GM23338 (cell line): Measurements from ENCODE around the gene TRAPPC3L. TPM values are rescaled to one million over a fixed set of nuclear protein-coding genes. Genes with fewer than 3 reads are reported as not detected.

Experiments
- ATAC-seq: fragments of 200-7000 bp; cut with Tn5 transposase; 3 replicates; pipeline ENCODE4 v1.9.1; 2020
- DNase-seq: peaks from one replicate; pipeline ENCODE4 v3.0.0-alpha.2; 2015; ENCODE audit warnings: low spot score
- H2AFZ ChIP-seq: fragments of 200-600 bp; sonication (generic); 2 replicates; pipeline ENCODE4 v1.8.0; 2016; ENCODE audit warnings: antibody characterized with exemption, mild to moderate bottlenecking, moderate library complexity
- H3F3A ChIP-seq: fragments of 200-600 bp; sonication (generic); replicated peaks from 2 replicates; pipeline ENCODE4 v1.8.0; 2017; ENCODE audit warnings: antibody characterized with exemption, mixed run types, low read depth
- H3K27ac ChIP-seq: fragments of 200-600 bp; sonication (generic); 2 replicates; pipeline ENCODE4 v1.6.1; 2016; ENCODE audit warnings: low read depth
- H3K27me3 ChIP-seq: fragments of 200-600 bp; sonication (generic); 2 replicates; pipeline ENCODE4 v1.8.0; 2016; ENCODE audit warnings: mild to moderate bottlenecking, mixed run types, moderate library complexity; ENCODE audit not compliant: insufficient read depth
- H3K36me3 ChIP-seq: fragments of 200-600 bp; sonication (generic); 2 replicates; pipeline ENCODE4 v1.8.0; 2016; ENCODE audit warnings: mild to moderate bottlenecking; ENCODE audit not compliant: insufficient read depth
- H3K4me1 ChIP-seq: fragments of 200-600 bp; sonication (generic); 2 replicates; pipeline ENCODE4 v1.8.0; 2016; ENCODE audit warnings: mild to moderate bottlenecking, moderate library complexity; ENCODE audit not compliant: insufficient read depth
- H3K4me2 ChIP-seq: fragments of 200-600 bp; sonication (generic); 2 replicates; pipeline ENCODE4 v1.7.1; 2017; ENCODE audit warnings: mixed run types
- H3K4me3 ChIP-seq: fragments of 200-600 bp; sonication (generic); 2 replicates; pipeline ENCODE4 v1.6.1; 2016; ENCODE audit warnings: mixed run types
- H3K79me2 ChIP-seq: fragments of 200-600 bp; sonication (generic); replicated peaks from 2 replicates; pipeline ENCODE4 v1.8.0; 2017; ENCODE audit warnings: mild to moderate bottlenecking; ENCODE audit not compliant: insufficient read depth
- H3K9me2 ChIP-seq: fragments of 200-600 bp; sonication (generic); 2 replicates; pipeline ENCODE4 v1.8.0; 2017; ENCODE audit not compliant: insufficient read depth
- H4K20me1 ChIP-seq: fragments of 200-600 bp; sonication (generic); replicated peaks from 2 replicates; pipeline ENCODE4 v1.8.0; 2017; ENCODE audit warnings: mild to moderate bottlenecking; ENCODE audit not compliant: insufficient read depth
- H3K27ac Mint-ChIP-seq: 2 replicates; pipeline ENCODE4 v1.8.0; 2020; ENCODE audit warnings: inconsistent platforms, mild to moderate bottlenecking, moderate library complexity, mixed read lengths
- H3K27me3 Mint-ChIP-seq: 3 replicates; pipeline ENCODE4 v1.8.0; 2022; ENCODE audit warnings: low read depth, mild to moderate bottlenecking, moderate library complexity, mixed read lengths, inconsistent platforms; ENCODE audit not compliant: insufficient read depth, poor library complexity
- H3K36me3 Mint-ChIP-seq: 3 replicates; pipeline ENCODE4 v1.8.0; 2021; ENCODE audit warnings: low read depth, mild to moderate bottlenecking, inconsistent platforms, moderate library complexity, mixed read lengths
- H3K4me1 Mint-ChIP-seq: 3 replicates; pipeline ENCODE4 v1.8.0; 2020; ENCODE audit warnings: mild to moderate bottlenecking, inconsistent platforms, mixed read lengths
- H3K4me3 Mint-ChIP-seq: 3 replicates; pipeline ENCODE4 v1.8.0; 2021; ENCODE audit warnings: moderate library complexity, mild to moderate bottlenecking, inconsistent platforms, mixed read lengths
- H3K9me3 Mint-ChIP-seq: 3 replicates; pipeline ENCODE4 v1.8.0; 2020; ENCODE audit warnings: moderate library complexity, mild to moderate bottlenecking, inconsistent platforms, mixed read lengths
- CREB1 ChIP-seq: fragments of 250-450 bp; sonication (Bioruptor Pico); IDR thresholded peaks from 2 replicates; pipeline ENCODE4 v1.5.0; 2020; ENCODE audit warnings: low read depth, mild to moderate bottlenecking, moderate library complexity
- EZH2 ChIP-seq: fragments of 200-600 bp; sonication (generic); IDR thresholded peaks from one replicate; pipeline ENCODE4 v1.8.0; 2017; ENCODE audit warnings: antibody characterized with exemption, mild to moderate bottlenecking, low read depth; ENCODE audit not compliant: unreplicated experiment
- EZH2phosphoT487 ChIP-seq: fragments of 200-600 bp; sonication (generic); IDR thresholded peaks from one replicate; pipeline ENCODE4 v1.8.1; 2018; ENCODE audit warnings: antibody characterized with exemption; ENCODE audit not compliant: unreplicated experiment
- JUNB ChIP-seq: IDR thresholded peaks from one replicate; pipeline ENCODE4 v1.6.1; 2016; ENCODE audit warnings: antibody characterized with exemption; ENCODE audit not compliant: unreplicated experiment
- NANOG ChIP-seq: IDR thresholded peaks from 2 replicates; pipeline ENCODE4 v1.6.1; 2016; ENCODE audit warnings: antibody characterized with exemption, borderline replicate concordance
- POLR2AphosphoS5 ChIP-seq: IDR thresholded peaks from 2 replicates; pipeline ENCODE4 v1.6.1; 2016; ENCODE audit warnings: antibody characterized with exemption, low read depth
- STAT1 ChIP-seq: IDR thresholded peaks from one replicate; pipeline ENCODE4 v1.6.1; 2016; ENCODE audit warnings: antibody characterized with exemption; ENCODE audit not compliant: unreplicated experiment
- ZNF114 ChIP-seq: fragments of 250-450 bp; sonication (Bioruptor Pico); IDR thresholded peaks from 2 replicates; pipeline ENCODE4 v1.5.0; 2020; ENCODE audit warnings: mild to moderate bottlenecking, moderate library complexity
- ZNF331 ChIP-seq: fragments of 250-450 bp; sonication (Bioruptor Pico); IDR thresholded peaks from 2 replicates; pipeline ENCODE4 v1.5.0; 2020; ENCODE audit warnings: low read depth, mild to moderate bottlenecking, moderate library complexity
- polyA plus RNA-seq: library from polyadenylated mRNA; unstranded; fragments of >200 nt; fragmentation: Nextera tagmentation; extraction: Ambion mirVana; gene quantifications from 2 replicates; pipeline ENCODE4 v1.2.1, GENCODE V29; 2016
- total RNA-seq: library from RNA; depleted of rRNA; stranded (reverse); fragments of >200 nt; shearing (Covaris generic); gene quantifications from 2 replicates; pipeline ENCODE4 v1.2.3, GENCODE V29; 2014
- TF ChIP-seq, protein P1 (sequence below): IDR thresholded peaks from one replicate; pipeline ENCODE4 v1.6.1; 2018; ENCODE audit warnings: antibody characterized with exemption; ENCODE audit not compliant: unreplicated experiment
- TF ChIP-seq, protein P2 (sequence below), 2 experiments: fragments of 200-600 bp in 1 of 2; sonication (generic) in 1 of 2; conservative IDR thresholded peaks; 2 replicates each; pipeline versions ENCODE4 v1.5.1 to v1.6.1; 2016 to 2017; ENCODE audit warnings: antibody characterized with exemption in 2 of 2, low read depth in 2 of 2, mild to moderate bottlenecking in 2 of 2, moderate library complexity in 1 of 2
- TF ChIP-seq, protein P3 (sequence below): IDR thresholded peaks from 2 replicates; pipeline ENCODE4 v1.6.1; 2016; ENCODE audit warnings: antibody characterized with exemption
- TF ChIP-seq, protein P4 (sequence below): fragments of 250-450 bp; sonication (Bioruptor Pico); IDR thresholded peaks from 2 replicates; pipeline ENCODE4 v1.5.0; 2020; ENCODE audit warnings: mild to moderate bottlenecking, moderate library complexity

The TRAPPC3L gene
- total and polyA plus RNA-seq, 2 experiments from 2014 or later = not detected

DNA sequence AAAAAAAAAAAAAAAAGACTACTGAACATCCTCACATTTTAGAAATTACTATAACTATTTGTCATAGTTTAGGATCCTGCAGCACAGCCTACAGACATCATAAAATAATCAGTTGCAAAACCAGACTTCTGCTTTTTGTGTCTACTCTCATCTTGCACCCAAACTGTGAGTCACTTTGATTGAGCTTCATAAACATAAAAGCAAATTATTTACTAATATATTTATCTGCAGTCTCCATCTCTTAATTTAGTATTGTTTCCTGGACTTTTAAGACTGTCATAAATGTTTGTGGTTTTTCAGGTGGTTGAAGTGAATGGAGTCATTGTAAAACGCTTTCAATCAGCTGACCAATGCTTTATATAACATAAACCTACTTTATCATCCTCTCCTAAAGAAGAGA is 99.1 kb downstream of the TRAPPC3L start:
- Mint-ChIP-seq H3K4me3 (no peak overlapping the region), H3K27ac (no peak overlapping the region), H3K9me3 (no peaks in the 10 kb centered on the region), H3K36me3 (no peaks in the 10 kb centered on the region), H3K27me3 (no peaks in the 10 kb centered on the region), H3K4me1 (peaks cover 32% of the 10 kb centered on the region)
- no peak for DNase-seq
- no peaks in the 10 kb centered on the region for H3K27me3 ChIP-seq
- ATAC-seq = no peak
- no peak overlapping the region for H2AFZ ChIP-seq
- H3F3A ChIP-seq = no peaks in the 10 kb centered on the region
- no peak overlapping the region for H3K4me2 ChIP-seq
- TF ChIP-seq, protein P1, sequence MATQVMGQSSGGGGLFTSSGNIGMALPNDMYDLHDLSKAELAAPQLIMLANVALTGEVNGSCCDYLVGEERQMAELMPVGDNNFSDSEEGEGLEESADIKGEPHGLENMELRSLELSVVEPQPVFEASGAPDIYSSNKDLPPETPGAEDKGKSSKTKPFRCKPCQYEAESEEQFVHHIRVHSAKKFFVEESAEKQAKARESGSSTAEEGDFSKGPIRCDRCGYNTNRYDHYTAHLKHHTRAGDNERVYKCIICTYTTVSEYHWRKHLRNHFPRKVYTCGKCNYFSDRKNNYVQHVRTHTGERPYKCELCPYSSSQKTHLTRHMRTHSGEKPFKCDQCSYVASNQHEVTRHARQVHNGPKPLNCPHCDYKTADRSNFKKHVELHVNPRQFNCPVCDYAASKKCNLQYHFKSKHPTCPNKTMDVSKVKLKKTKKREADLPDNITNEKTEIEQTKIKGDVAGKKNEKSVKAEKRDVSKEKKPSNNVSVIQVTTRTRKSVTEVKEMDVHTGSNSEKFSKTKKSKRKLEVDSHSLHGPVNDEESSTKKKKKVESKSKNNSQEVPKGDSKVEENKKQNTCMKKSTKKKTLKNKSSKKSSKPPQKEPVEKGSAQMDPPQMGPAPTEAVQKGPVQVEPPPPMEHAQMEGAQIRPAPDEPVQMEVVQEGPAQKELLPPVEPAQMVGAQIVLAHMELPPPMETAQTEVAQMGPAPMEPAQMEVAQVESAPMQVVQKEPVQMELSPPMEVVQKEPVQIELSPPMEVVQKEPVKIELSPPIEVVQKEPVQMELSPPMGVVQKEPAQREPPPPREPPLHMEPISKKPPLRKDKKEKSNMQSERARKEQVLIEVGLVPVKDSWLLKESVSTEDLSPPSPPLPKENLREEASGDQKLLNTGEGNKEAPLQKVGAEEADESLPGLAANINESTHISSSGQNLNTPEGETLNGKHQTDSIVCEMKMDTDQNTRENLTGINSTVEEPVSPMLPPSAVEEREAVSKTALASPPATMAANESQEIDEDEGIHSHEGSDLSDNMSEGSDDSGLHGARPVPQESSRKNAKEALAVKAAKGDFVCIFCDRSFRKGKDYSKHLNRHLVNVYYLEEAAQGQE = no peak
- TF ChIP-seq ZNF114 = no peak
- TF ChIP-seq JUNB = no peak
- TF ChIP-seq, protein P2, sequence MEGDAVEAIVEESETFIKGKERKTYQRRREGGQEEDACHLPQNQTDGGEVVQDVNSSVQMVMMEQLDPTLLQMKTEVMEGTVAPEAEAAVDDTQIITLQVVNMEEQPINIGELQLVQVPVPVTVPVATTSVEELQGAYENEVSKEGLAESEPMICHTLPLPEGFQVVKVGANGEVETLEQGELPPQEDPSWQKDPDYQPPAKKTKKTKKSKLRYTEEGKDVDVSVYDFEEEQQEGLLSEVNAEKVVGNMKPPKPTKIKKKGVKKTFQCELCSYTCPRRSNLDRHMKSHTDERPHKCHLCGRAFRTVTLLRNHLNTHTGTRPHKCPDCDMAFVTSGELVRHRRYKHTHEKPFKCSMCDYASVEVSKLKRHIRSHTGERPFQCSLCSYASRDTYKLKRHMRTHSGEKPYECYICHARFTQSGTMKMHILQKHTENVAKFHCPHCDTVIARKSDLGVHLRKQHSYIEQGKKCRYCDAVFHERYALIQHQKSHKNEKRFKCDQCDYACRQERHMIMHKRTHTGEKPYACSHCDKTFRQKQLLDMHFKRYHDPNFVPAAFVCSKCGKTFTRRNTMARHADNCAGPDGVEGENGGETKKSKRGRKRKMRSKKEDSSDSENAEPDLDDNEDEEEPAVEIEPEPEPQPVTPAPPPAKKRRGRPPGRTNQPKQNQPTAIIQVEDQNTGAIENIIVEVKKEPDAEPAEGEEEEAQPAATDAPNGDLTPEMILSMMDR (conservative IDR thresholded peaks at IDR 0.05; ENCODE audit: low read depth in 2 of 2) = no peak
- TF ChIP-seq EZH2 = no peak
- TF ChIP-seq CREB1 (CRISPR knock-in tag) = no peak
- no peak for TF ChIP-seq NANOG
- TF ChIP-seq, protein P3, sequence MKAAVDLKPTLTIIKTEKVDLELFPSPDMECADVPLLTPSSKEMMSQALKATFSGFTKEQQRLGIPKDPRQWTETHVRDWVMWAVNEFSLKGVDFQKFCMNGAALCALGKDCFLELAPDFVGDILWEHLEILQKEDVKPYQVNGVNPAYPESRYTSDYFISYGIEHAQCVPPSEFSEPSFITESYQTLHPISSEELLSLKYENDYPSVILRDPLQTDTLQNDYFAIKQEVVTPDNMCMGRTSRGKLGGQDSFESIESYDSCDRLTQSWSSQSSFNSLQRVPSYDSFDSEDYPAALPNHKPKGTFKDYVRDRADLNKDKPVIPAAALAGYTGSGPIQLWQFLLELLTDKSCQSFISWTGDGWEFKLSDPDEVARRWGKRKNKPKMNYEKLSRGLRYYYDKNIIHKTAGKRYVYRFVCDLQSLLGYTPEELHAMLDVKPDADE = no peak
- TF ChIP-seq ZNF331 (CRISPR knock-in tag) = no peak
- no peak for TF ChIP-seq EZH2phosphoT487
- TF ChIP-seq, protein P4, sequence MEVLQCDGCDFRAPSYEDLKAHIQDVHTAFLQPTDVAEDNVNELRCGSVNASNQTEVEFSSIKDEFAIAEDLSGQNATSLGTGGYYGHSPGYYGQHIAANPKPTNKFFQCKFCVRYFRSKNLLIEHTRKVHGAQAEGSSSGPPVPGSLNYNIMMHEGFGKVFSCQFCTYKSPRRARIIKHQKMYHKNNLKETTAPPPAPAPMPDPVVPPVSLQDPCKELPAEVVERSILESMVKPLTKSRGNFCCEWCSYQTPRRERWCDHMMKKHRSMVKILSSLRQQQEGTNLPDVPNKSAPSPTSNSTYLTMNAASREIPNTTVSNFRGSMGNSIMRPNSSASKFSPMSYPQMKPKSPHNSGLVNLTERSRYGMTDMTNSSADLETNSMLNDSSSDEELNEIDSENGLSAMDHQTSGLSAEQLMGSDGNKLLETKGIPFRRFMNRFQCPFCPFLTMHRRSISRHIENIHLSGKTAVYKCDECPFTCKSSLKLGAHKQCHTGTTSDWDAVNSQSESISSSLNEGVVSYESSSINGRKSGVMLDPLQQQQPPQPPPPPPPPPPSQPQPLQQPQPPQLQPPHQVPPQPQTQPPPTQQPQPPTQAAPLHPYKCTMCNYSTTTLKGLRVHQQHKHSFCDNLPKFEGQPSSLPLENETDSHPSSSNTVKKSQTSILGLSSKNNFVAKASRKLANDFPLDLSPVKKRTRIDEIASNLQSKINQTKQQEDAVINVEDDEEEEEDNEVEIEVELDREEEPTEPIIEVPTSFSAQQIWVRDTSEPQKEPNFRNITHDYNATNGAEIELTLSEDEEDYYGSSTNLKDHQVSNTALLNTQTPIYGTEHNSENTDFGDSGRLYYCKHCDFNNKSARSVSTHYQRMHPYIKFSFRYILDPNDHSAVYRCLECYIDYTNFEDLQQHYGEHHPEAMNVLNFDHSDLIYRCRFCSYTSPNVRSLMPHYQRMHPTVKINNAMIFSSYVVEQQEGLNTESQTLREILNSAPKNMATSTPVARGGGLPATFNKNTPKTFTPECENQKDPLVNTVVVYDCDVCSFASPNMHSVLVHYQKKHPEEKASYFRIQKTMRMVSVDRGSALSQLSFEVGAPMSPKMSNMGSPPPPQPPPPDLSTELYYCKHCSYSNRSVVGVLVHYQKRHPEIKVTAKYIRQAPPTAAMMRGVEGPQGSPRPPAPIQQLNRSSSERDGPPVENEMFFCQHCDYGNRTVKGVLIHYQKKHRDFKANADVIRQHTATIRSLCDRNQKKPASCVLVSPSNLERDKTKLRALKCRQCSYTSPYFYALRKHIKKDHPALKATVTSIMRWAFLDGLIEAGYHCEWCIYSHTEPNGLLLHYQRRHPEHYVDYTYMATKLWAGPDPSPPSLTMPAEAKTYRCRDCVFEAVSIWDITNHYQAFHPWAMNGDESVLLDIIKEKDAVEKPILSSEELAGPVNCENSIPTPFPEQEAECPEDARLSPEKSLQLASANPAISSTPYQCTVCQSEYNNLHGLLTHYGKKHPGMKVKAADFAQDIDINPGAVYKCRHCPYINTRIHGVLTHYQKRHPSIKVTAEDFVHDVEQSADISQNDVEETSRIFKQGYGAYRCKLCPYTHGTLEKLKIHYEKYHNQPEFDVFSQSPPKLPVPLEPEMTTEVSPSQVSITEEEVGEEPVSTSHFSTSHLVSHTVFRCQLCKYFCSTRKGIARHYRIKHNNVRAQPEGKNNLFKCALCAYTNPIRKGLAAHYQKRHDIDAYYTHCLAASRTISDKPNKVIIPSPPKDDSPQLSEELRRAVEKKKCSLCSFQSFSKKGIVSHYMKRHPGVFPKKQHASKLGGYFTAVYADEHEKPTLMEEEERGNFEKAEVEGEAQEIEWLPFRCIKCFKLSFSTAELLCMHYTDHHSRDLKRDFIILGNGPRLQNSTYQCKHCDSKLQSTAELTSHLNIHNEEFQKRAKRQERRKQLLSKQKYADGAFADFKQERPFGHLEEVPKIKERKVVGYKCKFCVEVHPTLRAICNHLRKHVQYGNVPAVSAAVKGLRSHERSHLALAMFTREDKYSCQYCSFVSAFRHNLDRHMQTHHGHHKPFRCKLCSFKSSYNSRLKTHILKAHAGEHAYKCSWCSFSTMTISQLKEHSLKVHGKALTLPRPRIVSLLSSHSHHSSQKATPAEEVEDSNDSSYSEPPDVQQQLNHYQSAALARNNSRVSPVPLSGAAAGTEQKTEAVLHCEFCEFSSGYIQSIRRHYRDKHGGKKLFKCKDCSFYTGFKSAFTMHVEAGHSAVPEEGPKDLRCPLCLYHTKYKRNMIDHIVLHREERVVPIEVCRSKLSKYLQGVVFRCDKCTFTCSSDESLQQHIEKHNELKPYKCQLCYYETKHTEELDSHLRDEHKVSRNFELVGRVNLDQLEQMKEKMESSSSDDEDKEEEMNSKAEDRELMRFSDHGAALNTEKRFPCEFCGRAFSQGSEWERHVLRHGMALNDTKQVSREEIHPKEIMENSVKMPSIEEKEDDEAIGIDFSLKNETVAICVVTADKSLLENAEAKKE = no peak
- TF ChIP-seq STAT1 = no peak
- no peak for TF ChIP-seq POLR2AphosphoS5
- H3K36me3 ChIP-seq = no peaks in the 10 kb centered on the region
- H3K9me2 ChIP-seq = no peaks in the 10 kb centered on the region
- no peaks in the 10 kb centered on the region for H4K20me1 ChIP-seq
- no peak overlapping the region for H3K4me3 ChIP-seq
- H3K79me2 ChIP-seq = no peaks in the 10 kb centered on the region
- H3K27ac ChIP-seq = no peak overlapping the region
- peaks cover 17% of the 10 kb centered on the region for H3K4me1 ChIP-seq
